Measurements from ENCODE around the gene CYB561A3. TPM values are rescaled to one million over a fixed set of nuclear protein-coding genes. Genes with fewer than 3 reads are reported as not detected.

The CYB561A3 gene
- total RNA-seq, 1 donor from 2014 or later: 12.1 TPM

DNA sequence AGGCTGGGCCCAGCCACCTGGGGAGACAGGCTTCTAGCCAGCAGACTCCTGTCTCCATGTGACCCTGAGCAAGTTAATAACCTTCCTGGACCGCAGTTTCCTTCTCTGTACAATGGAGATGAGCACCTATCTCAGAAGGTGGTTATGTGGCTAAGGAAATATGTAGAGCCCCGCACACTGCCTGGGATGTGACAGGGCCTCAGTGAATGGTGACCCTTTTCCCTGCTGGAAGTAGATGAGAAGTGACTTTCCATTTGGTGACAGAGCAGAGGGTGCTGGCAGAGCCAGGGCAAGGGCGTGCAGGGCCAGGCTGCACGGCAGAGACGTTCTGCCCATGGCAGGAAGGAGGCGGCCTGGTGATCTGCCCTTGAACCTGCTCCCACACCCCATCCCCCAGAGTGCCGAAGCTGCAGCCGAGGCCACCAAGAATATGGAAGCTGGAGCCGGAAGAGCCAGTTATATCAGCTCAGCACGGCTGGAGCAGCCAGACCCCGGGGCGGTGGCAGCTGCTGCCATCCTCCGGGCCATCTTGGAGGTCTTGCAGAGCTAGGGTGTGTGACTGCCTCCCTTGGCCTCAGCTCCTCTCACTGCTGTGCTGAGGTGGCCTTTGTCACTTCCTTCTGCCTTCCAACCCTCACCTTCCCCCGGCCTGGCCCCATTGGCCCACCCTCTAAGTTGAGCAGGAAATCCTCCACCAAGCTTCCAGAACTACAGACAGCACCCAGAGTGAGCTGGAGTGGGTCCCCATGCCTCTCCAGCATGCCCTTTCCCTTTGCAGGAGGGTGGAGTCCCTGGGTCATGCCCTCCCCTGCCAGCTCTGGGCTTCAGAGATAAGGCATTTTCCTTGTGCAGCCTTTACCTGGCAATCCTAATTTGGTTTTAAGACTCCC, 15.5 kb downstream of the CYB561A3 start:
- no peak overlapping the region for H3K27ac Mint-ChIP-seq
- peaks cover 3% of the 10 kb centered on the region for H3K27me3 Mint-ChIP-seq (ENCODE audit: insufficient read depth, low read depth)

DNA sequence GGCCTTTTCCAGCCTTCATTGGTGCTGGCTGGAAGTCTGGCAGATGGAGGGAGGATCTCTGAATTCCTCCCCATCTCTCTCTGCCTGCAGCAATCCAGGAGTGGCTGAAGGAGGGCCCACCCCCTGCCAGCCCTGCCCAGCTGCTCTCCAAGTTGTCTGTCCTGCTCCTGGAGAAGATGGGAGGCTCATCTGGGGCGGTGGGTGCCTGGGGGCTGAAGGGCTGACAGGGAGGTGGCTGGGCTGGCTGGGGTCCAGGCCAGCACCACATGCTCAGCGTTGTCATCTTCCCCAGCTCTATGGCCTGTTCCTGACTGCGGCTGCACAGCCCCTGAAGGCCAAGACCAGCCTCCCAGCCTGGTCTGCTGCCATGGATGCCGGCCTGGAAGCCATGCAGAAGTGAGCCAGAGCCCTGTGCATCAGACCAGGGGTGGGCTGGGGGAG, 16.5 kb downstream of the CYB561A3 start:
- H3K79me2 ChIP-seq (ENCODE audit: low read depth): no peaks in the 10 kb centered on the region
- peaks cover 3% of the 10 kb centered on the region for H3K27me3 Mint-ChIP-seq (ENCODE audit: insufficient read depth, low read depth)
- no peak overlapping the region for H3K27ac ChIP-seq
- no peaks in the 10 kb centered on the region for H3K27me3 ChIP-seq
- peak overlapping the region; percentile 52 for H3K9ac ChIP-seq
- H2AFZ ChIP-seq (replicated peaks): no peak overlapping the region
- H3K9me3 Mint-ChIP-seq: no peaks in the 10 kb centered on the region
- no peaks in the 10 kb centered on the region for H3F3A ChIP-seq (ENCODE audit: low read depth)
- H3K36me3 Mint-ChIP-seq: peaks cover 9% of the 10 kb centered on the region
- no peak overlapping the region for H3K27ac Mint-ChIP-seq
- H3K4me2 ChIP-seq: no peak overlapping the region
- no peak overlapping the region for H3K4me3 ChIP-seq
- H3K36me3 ChIP-seq: no peaks in the 10 kb centered on the region
- H4K20me1 ChIP-seq (ENCODE audit: low read depth): no peaks in the 10 kb centered on the region
- TF ChIP-seq CTCF (IDR thresholded peaks at IDR 0.05) (no peak), EZH2phosphoT487 (IDR thresholded peaks at IDR 0.05) (no peak), EZH2 (IDR thresholded peaks at IDR 0.05) (no peak)
- H3K9me3 ChIP-seq (ENCODE audit: low read depth): no peaks in the 10 kb centered on the region
- no peak for DNase-seq (ENCODE audit: low spot score)
- H3K4me3 Mint-ChIP-seq: no peak overlapping the region
- H3K4me1 Mint-ChIP-seq: no peaks in the 10 kb centered on the region
- H3K4me1 ChIP-seq: no peaks in the 10 kb centered on the region

More for the DNA sequence above, 15.5 kb downstream of the CYB561A3 start:
- no peak overlapping the region for H3K4me3 ChIP-seq
- no peaks in the 10 kb centered on the region for H3K4me1 Mint-ChIP-seq
- H3K79me2 ChIP-seq (ENCODE audit: low read depth): no peaks in the 10 kb centered on the region
- no peaks in the 10 kb centered on the region for H3K9me3 ChIP-seq (ENCODE audit: low read depth)
- H3K27ac ChIP-seq: no peak overlapping the region
- no peak overlapping the region for H2AFZ ChIP-seq (replicated peaks)
- peaks cover 9% of the 10 kb centered on the region for H3K36me3 Mint-ChIP-seq
- H3K9ac ChIP-seq: no peak overlapping the region
- TF ChIP-seq EZH2phosphoT487 (IDR thresholded peaks at IDR 0.05) (no peak), EZH2 (IDR thresholded peaks at IDR 0.05) (no peak), CTCF (IDR thresholded peaks at IDR 0.05) (no peak)
- no peak overlapping the region for H3K4me3 Mint-ChIP-seq
- H3F3A ChIP-seq (ENCODE audit: low read depth): no peaks in the 10 kb centered on the region
- no peaks in the 10 kb centered on the region for H3K9me3 Mint-ChIP-seq
- H3K4me1 ChIP-seq: no peaks in the 10 kb centered on the region
- no peak overlapping the region for H3K4me2 ChIP-seq
- H3K27me3 ChIP-seq: no peaks in the 10 kb centered on the region
- H4K20me1 ChIP-seq (ENCODE audit: low read depth): no peaks in the 10 kb centered on the region
- DNase-seq (ENCODE audit: low spot score): no peak
- H3K36me3 ChIP-seq: no peaks in the 10 kb centered on the region

GRCh38 chr11:61343792-61344745, 17.6 kb downstream of the CYB561A3 start:
- no peaks in the 10 kb centered on the region for H3K27me3 ChIP-seq
- H3K9ac ChIP-seq: peak overlapping the region; percentile 52
- no peak overlapping the region for H3K27ac Mint-ChIP-seq
- no peaks in the 10 kb centered on the region for H3K79me2 ChIP-seq (ENCODE audit: low read depth)
- H3K9me3 Mint-ChIP-seq: no peaks in the 10 kb centered on the region
- no peak overlapping the region for H3K4me3 ChIP-seq
- H3K9me3 ChIP-seq (ENCODE audit: low read depth): no peaks in the 10 kb centered on the region
- peaks cover 10% of the 10 kb centered on the region for H3K36me3 Mint-ChIP-seq
- H3K36me3 ChIP-seq: no peaks in the 10 kb centered on the region
- H3F3A ChIP-seq (ENCODE audit: low read depth): no peaks in the 10 kb centered on the region
- no peak overlapping the region for H2AFZ ChIP-seq (replicated peaks)
- H3K27ac ChIP-seq: no peak overlapping the region
- TF ChIP-seq EZH2phosphoT487 (IDR thresholded peaks at IDR 0.05) (no peak), CTCF (IDR thresholded peaks at IDR 0.05) (no peak), EZH2 (IDR thresholded peaks at IDR 0.05) (no peak)
- DNase-seq (ENCODE audit: low spot score): no peak
- no peaks in the 10 kb centered on the region for H4K20me1 ChIP-seq (ENCODE audit: low read depth)
- peaks cover 3% of the 10 kb centered on the region for H3K27me3 Mint-ChIP-seq (ENCODE audit: insufficient read depth, low read depth)
- no peaks in the 10 kb centered on the region for H3K4me1 Mint-ChIP-seq
- no peaks in the 10 kb centered on the region for H3K4me1 ChIP-seq
- H3K4me3 Mint-ChIP-seq: no peak overlapping the region
- no peak overlapping the region for H3K4me2 ChIP-seq
